GM23248 (cell line): ENCODE measurements around the gene ANKRD28.

Source experiments
- EZH2 ChIP-seq: fragments of 200-600 bp; sonication (generic); IDR thresholded peaks from 2 replicates; pipeline ENCODE4 v1.6.1; 2018; ENCODE audit warnings: antibody characterized with exemption, mild to moderate bottlenecking; ENCODE audit not compliant: insufficient read depth, poor library complexity, severe bottlenecking
- EZH2phosphoT487 ChIP-seq: fragments of 200-600 bp; sonication (generic); IDR thresholded peaks from 2 replicates; pipeline ENCODE4 v1.6.1; 2018; ENCODE audit warnings: antibody characterized with exemption, moderate library complexity, mild to moderate bottlenecking, low read depth; ENCODE audit not compliant: insufficient read depth

- no peak for TF ChIP-seq EZH2
- TF ChIP-seq EZH2phosphoT487, result no peak
Measured at GRCh38 chr3:15800780-15801179, 3.0 kb upstream of the ANKRD28 start.
